Stimulated activated CD4-positive, alpha-beta T cell treated with anti-CD3 and anti-CD28 coated beads, Interleukin-15, amount 100 ng/mL, for 48 hours (primary cell): ENCODE measurements around the gene FAM184A.

Source experiments
- DNase-seq, 2 donors: peaks; one replicate each; pipeline ENCODE4 v3.0.0-alpha.2; 2020; ENCODE audit warnings: low read depth in 2 of 2

Gene FAM184A

DNA sequence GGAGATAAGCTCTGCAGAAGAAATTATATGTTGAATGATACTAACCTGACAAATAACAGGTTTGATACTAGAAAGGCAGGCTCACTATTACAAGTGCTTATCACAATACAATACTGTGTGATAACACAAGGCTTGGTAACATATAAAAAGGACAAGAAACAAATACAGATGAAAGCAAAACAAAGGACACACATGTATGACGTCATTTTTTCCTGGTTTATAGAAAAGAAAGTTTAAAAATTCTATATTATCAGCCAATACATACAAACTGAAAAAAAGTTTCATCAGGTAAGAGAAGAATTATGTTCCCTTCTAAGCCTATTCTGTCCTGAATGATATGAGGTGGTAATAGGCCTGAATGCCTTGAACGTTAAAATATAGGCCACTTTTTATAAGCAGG lies 111.2 kb downstream of the FAM184A start:
- DNase-seq: no peak

DNA sequence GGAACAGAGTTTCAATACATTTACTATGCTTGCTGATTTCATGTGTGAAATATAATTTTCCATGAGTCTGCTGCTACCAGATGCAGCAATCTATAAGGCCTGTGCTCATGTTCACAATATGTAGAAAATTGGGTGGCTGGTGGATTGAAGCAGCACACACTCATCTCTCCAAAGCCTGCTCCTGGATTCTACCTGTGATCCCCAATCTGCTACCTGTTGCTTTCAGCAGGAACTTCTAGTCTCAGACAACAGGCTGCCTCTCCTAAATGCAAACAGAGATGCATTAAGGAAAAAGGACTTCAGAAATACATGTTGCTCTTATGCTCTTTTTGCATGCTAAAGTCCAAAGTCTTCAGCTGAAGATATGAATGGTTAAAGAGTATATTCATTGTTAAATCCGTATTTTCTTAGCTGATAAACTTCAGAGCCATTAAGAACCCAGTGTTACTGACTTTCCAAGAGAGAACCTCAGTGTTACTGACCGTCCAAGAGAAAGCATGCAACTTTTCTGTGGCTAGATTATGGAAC lies 112.6 kb downstream of the FAM184A start:
- no peak for DNase-seq

DNA sequence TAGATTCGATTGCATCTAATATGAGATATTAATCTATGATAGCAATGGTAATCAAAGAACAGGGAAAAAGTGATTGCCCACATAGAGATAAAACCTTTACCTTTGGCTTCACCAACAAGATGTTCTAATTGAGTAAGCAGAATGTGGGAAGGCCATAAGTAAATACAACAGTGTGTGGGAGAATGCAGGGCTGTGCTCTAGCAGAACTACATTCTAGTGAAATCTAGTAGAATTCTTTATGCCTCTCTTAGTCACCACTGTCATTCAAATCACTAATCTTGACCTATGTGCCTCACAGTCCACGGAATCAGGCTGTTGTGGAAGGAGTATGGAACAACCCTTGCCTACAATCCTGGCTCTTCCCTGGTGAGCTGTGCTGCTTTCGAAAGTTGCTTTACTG lies 113.1 kb downstream of the FAM184A start:
- no peak for DNase-seq

DNA sequence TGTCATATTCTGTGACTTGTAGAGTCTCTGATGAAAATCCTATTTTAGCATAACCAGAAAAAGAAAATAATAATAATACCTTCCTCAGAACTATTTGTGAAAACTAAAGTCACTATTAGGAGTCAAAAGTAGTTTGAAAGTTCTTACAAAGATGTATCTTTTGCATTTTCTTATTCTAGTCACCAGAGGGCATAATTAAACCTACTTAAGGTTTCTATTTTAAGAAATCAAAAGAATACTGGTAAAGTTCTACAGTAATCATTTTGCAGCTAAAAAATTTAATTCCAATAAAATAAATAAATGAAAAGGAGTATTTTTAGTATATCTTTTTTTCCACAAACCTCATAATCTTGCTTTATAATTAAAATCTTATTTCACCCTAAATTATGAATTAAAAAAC lies 115.5 kb downstream of the FAM184A start:
- no peak for DNase-seq

DNA sequence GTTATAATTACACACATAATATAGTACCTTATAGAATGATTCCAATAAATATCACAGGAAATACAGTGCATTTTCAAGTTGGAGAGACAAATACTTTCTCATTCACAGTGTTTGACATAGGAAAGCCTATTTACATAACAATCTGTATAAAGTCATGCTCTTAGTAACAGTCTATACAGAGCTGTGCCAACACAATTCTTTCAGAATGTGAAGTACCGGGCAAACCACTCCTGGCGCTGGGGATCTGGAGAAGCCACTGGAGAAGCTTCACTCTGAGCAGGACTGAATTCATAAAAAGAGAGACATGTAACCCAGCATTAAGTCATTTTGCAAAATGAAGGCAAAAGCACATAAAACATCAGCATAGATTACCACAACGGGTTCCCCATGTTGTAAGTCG lies 118.6 kb downstream of the FAM184A start:
- DNase-seq: no peak

DNA sequence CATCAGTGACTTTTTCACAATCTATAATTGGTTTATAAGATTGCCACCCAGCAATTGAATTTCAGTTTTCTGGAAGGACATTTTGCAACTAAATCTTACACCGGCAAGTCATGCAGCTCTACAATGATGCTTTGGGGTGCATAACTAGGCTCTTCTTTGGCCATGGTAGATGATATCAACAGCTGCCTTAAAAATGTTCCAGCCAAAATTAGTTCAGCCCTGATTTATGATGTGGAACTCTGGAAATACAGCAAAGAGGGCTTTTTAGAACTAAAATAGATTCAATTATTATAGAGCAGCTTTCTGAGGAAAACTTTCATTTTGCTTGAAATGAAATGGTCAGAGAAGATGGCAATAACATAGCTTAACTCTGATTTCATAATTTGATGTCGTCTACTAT lies 125.1 kb downstream of the FAM184A start:
- DNase-seq: no peak

DNA sequence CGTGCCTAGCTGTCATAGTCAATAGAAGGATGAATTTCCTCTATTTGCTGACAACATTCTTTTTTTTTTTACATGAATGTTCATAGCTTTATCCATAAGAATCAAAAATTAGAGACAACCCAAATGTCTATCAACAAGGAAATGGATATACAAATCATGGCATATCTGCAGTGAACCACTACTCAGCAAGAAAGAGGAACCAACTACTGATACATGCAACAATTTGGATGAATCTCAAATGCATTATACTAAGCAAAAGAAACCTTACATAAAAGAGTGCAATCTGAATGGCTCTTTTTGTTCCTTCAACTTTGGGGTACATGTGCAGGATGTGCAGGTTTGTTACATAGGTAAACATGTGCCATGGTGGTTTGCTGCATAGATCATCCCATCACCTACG lies 125.8 kb downstream of the FAM184A start:
- no peak for DNase-seq

DNA sequence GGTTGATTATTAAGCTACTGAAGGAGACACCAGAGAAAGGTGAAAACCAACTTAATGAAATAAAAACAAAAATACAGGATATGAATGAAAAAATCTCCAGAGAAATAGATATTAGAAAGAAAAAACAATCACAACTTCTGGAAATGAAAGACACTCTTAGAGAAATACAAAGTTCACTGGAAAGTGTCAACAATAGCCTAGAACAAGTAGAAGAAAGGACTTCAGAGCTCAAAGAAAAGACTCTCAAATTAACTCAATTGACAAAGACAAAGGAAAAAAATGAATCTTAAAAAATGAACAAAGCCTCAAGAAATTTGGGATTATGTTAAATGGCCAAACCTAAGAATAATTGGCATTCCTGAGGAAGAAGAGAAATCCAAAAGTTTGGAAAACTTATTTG lies 133.2 kb downstream of the FAM184A start:
- DNase-seq: no peak

DNA sequence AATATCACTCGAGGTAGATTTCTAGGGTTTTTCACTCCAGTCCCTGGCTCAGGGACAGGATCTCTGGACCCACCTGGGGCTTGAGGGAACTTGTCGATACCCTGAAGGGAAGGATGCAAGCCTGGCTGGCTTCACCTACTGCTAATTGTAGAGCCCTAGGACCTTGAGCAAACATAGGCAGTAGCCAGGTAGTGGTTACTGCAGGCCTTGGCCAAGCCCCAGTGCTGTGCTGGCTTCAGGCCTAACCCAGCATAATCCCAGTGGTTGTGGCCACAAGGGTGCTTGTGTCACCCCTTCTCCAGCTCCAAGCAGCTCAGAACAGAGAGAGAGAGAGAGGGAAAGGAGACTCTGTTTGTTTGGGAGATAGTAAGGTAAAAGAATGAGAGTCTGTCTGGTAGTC lies 137.7 kb downstream of the FAM184A start:
- no peak for DNase-seq

DNA sequence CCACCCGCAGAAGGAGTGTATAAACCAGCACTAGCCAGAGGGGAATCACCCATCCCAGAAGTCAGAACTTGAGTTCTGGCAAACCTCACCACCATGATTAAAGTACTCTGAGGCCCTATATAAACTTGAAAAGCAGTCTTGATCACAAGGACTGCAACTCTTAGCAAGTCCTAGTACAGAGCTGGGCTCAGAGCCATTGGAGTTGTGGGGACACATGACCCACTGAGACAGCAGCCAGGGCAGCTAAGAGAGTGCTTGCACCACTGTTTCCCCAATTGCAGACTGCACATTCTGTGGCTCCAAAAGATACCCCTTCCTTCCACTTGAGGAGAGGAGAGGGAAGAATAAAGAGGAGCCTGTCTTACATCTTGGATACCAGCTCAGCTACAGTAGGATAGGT lies 138.8 kb downstream of the FAM184A start:
- DNase-seq: no peak

DNA sequence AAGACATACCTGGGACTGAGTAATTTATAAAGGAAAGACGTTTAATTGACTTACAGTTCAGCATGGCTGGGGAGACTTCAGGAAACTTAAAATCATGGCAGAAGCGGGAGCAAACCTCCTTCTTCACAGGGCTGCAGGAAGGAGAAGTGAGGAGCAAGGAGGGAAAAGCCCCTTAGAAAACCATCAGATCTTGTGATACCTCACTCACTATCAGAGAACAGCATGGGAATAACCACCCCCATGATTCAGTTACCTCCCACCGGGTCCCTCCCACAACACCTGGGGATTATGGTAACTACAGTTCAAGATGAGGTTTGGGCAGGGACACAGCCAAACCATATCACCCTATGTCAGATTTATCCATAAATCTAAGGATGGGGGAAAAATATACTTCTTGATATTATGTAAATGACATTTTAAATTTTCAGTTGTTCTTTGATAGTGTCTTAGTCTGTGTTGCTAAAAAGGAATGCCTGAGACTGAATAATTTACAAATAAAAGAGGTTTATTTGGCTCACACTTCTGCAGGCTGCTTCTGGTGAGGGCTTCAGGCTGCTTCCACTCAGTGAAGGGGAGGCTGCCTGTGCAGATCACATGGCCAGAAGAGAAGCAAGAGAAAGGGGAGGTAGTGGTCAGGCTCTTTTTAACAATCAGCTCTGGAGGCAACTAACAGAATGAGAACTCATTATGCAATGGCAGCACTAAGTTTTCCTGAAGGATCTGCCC lies 142.3 kb downstream of the FAM184A start:
- DNase-seq: no peak

DNA sequence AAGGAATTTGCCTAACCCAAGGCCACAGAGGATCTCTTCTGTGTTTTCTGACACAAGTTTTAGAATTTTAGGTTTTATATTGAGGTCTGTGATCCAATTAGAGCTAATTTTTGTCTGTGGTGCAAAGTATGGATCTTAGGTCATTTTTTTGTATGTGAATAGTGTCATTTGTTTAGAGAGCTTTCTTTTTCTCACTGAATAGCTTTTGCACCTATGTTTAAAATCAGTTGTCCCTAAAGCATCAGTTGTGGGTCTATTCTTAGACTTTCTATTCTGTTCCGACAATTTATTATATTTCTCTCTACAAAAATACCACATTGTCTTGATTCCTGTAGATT lies 143.2 kb downstream of the FAM184A start:
- no peak for DNase-seq

DNA sequence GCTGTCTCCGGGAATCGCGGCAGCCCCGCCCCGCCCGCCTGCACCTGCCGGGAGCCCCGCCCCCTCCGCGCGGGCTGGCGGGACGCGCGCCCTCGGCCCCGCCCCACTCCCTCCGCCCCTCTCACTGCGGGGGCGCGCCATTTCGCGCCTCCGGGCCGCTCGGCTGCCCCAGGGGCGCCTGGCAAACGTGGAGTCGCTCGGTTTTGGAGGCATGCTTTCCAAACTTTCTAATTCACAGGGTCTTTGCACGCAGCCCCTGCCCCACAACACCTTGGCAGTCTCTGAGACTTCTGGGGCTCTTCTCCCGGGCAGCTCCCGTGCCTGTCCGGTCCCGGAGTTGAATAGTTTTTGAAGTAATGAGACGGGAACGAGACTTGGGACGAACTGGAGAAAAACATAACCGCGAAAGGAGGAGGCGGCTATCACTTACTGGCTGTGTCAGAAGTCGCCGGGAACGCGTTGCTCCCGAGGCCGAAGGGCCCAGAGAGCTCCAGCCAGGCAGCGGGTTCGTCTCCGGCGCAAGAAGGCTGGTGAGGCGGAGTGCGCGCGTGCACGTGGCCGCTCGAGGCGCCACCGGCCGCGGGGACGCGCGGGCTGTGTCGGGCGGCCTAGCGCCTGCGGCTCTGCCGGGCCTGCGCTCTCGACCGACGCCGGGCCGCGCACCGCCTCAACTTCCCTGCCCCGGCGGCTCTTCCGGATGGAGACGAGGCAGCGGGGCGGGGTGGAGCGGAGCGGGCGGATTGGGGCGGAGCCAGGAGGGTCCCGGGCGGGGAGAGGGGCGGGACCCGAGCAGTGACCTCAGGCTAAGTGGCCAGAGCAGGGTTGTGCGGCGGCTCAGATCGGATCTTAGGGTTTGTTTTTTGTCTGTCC lies 143.8 kb downstream of the FAM184A start, which contains the start of gene MCM9:
MCM9 (minus strand) TSS at position 699 of the 870 bp plus-strand sequence. CDS start 3,436 bp downstream, outside the sequence.
- peak; percentile 72 to 88 for DNase-seq

DNA sequence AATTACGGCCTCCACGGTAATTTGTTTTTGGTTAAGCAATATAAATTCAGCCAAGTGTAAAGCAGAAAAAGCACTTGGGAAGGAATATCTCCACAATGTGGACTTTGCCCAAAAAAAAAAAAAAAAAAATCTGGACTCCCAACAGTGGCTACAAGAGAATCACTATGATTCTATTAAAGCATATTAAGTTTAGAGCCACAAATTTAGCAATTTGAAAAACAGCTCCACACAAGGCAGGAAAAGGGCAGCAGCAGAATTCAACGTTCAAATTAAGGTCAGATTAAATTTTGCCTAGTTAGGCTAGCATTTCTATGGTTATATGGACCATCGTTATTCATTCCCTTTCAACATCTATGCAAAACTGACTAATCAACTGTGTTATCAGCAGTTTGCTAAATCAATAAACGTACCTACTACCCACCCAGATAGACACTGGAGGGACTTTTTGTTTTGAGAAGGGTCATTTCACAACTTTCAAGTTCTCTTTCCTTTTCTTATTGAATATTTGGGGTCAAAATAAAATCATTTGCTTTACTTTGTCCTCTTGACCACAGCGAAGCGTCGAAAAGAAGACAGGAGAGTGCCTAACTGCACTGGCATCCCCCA lies 144.5 kb downstream of the FAM184A start:
- no peak for DNase-seq

DNA sequence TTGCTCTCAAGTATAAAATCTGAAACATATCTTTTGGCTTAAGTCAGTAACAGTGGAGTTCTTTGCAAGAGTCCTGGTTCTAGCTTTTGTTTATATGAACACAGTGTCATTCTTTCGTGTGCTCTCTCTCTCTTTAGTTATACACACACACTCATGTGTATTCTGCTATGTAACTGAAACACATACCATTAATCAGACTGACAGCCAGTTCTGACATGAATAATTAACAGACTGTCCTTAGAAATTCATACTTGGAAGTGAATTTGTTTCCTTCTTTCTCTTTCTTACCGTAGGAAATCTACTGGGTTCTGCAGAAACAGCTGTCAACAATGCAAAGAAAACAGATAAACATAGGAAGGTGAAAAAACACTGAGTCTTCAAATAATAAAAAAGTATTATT lies 146.0 kb downstream of the FAM184A start:
- DNase-seq: no peak

DNA sequence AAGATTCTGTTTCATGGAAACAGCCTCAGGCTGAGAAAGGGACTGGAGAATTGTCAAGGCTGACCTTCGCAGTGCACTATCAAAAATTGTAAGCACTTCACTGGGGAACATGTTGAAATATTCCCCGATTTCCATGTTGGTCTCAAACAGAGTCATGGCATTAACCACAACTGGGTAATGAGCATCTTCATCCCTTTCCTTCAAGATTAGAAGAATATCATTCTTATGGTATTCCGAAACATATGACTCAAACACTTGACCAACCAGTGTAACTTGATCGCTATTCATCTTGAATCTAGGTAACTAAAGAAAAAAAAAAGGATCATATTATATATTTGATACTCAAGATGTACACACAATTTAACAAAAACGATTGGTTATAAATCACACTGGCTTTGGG lies 147.0 kb downstream of the FAM184A start:
- no peak for DNase-seq

DNA sequence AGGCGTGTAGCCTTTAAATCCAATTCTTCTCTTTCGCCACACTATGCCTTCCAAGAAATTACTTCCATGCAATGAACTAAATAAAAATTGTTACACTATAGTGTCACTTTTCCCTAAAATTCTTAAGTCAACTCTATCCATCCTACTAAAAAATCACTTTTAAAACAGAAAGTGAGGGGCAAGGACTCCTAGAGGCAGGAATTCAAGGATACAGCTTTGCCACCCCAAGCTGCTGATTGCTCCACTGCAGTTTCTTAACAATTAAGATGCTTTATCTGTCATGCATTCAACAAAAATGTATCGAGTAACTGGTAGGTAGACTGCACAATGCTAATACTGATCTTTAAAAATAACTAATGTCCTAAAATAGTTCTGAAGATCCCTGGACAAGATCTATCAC lies 147.8 kb downstream of the FAM184A start:
- DNase-seq: no peak

DNA sequence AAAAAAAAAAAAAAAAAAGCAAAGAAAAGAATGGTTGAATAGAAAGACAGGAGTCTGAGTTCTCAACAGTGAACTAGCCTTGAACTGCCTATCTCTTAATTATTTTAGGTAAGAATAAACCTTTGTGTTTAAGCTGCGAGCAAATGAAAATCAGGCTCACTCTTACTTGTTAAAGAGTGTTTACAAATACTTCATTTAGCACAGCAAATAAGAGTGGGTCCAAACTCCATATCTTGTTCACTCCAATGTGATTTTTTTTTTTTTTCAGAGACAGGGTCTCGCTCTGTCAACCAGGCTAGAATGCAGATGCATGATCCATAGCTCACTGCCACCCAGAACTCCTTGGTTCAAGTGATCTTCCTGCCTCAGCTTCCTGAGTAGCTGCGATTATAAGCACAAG lies 155.4 kb downstream of the FAM184A start:
- no peak for DNase-seq

DNA sequence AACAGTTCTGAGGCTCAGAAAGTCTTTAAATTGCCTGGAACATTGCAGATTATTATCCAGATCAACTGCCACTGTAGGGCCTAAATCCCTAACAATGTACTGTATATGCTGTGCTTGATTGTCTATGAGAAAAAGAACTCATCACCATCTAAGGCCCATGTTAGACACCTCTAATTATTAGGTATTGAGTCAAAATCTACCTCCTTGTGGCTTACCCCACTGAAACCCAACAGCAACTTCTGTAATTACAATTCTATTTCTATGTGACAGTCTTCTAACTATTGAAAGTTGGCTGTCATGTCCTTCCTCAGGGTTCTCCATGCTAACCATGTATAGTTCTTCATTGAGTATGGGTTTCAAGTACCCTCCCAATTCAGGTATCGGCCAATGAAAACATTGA lies 157.4 kb downstream of the FAM184A start:
- DNase-seq: no peak

DNA sequence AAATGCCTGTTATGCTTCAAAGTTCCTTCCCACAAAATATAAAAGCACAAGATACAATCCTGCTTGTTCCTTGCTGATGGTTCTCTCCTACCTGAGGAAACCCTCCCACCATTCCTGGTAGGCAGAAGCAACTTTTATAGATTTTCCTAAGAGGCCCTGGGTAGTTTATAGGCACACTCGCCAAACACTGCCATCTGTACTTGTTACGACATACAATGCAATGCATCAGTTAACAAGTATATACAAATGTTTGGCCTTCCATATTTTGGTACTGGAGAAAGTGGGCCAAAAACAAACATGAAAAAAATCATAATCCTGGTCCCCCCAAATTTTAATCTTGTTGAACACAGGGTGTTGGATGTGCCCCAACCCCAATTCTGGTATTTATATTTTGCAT lies 160.1 kb downstream of the FAM184A start:
- DNase-seq: no peak

DNA sequence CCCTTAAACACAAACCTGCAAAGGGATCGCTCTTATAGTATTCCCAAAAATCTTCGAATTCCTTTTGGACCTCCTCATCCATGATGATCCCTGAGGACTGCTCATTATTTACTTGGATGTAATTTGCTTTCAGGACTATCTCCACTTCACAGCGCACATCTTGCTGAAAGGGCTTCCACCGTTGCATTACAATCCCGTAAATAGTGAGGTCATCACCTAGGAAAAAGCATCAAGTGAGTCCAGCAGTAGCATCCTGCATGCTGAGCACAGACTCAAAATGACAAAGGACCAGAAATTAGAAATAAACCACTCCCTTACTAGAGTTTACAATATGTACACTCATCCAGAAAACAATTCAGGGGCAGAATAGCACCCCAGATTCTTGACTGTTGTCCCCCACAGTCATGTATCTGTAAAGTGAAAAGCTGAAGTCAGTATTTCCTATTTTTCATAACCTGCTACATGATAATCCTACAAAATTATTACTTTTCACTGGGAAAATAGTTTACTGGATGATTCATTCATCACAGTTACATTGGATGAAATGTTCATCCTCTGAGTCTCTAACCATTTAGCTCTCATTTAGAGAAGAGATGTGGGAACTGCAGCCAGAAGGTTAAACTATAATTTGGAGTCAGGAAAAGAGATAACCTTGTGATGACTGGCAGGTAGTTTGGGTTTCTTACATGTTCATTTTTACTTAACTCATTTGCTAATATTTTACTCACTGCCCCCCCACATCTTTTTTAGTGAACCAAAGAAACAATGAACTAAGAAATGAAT lies 160.7 kb downstream of the FAM184A start:
- no peak for DNase-seq

DNA sequence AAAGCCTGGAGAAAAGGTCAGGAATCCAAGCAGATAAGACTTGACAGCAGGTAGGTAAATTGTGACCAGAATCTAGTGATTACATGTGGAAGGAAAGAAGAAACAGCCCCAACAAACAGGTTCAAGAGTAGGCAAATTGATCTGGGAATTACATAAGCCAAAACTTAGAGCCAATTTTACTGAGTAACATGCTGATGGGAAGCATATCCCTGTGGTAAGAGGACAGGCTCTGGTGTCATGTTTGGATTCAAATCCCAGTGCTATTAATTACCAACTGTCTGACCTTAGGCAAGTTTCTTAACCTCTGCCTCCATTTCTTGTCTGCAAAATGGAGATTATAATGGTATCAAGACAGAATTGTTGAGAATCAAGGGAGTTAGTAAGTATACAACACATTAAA lies 163.9 kb downstream of the FAM184A start:
- no peak for DNase-seq
